Measurements from ENCODE around the gene ZNF367.
"Not testable (repeated sequence)": the region's sequence is repeated elsewhere in the genome, so short reads cannot be mapped to it uniquely, and the experiment has no call there.

Gene ZNF367

GRCh38 chr9:96361668-96362067 lies 56.5 kb downstream of the ZNF367 start:
- TF ChIP-seq, protein P1, sequence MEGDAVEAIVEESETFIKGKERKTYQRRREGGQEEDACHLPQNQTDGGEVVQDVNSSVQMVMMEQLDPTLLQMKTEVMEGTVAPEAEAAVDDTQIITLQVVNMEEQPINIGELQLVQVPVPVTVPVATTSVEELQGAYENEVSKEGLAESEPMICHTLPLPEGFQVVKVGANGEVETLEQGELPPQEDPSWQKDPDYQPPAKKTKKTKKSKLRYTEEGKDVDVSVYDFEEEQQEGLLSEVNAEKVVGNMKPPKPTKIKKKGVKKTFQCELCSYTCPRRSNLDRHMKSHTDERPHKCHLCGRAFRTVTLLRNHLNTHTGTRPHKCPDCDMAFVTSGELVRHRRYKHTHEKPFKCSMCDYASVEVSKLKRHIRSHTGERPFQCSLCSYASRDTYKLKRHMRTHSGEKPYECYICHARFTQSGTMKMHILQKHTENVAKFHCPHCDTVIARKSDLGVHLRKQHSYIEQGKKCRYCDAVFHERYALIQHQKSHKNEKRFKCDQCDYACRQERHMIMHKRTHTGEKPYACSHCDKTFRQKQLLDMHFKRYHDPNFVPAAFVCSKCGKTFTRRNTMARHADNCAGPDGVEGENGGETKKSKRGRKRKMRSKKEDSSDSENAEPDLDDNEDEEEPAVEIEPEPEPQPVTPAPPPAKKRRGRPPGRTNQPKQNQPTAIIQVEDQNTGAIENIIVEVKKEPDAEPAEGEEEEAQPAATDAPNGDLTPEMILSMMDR (IDR thresholded peaks at IDR 0.05; ENCODE audit: low read depth, low read length, missing control alignments): no peak
- no peak overlapping the region for H3K4me3 ChIP-seq (ENCODE audit: low read depth, low read length)

GRCh38 chr9:96360976-96361375 lies 57.2 kb downstream of the ZNF367 start:
- H3K4me3 ChIP-seq (ENCODE audit: low read depth, low read length): no peak overlapping the region
- no peak for DNase-seq (ENCODE audit: low read depth)
- TF ChIP-seq, protein P1 (IDR thresholded peaks at IDR 0.05; ENCODE audit: low read depth, low read length, missing control alignments): no peak

More at GRCh38 chr9:96361668-96362067, 56.5 kb downstream of the ZNF367 start:
- no peak for DNase-seq (ENCODE audit: low read depth)

- not testable (repeated sequence) for H3K4me3 ChIP-seq (ENCODE audit: low read depth, low read length); DNase-seq (ENCODE audit: low read depth)
These were observed 57.6 kb downstream of the ZNF367 start for GRCh38 chr9:96360523-96360922.

- no peak overlapping the region for H3K4me3 ChIP-seq (ENCODE audit: low read depth, low read length)
- DNase-seq (ENCODE audit: low read depth): no peak
- TF ChIP-seq, protein P1 (IDR thresholded peaks at IDR 0.05; ENCODE audit: low read depth, low read length, missing control alignments): no peak
These were observed 67.3 kb downstream of the ZNF367 start for GRCh38 chr9:96350866-96351265.

GRCh38 chr9:96348261-96348660 lies 69.9 kb downstream of the ZNF367 start:
- TF ChIP-seq, protein P1 (IDR thresholded peaks at IDR 0.05; ENCODE audit: low read depth, low read length, missing control alignments): no peak
- no peak overlapping the region for H3K4me3 ChIP-seq (ENCODE audit: low read depth, low read length)
- DNase-seq (ENCODE audit: low read depth): no peak

DNA sequence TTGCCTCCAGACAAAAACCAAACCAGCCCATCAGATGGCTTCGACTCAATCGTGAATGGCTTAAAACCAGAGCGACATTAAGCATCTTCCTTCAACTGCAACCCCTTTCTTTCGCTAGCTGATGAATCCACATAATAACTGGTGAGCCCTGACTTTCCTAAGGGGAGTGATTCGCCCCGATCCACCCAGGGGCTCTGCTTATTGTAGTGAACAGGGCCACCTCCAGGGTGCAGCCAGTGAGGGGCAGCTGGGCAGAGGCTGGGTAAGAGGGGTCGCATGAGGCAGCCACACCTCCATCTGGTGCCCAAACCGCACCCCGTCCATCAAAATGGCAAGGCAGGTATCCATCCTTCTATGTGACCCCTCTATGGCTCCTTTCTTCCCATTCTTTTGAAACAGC lies 72.6 kb downstream of the ZNF367 start:
- H3K4me3 ChIP-seq (ENCODE audit: low read depth, low read length): no peak overlapping the region
- TF ChIP-seq, protein P1 (IDR thresholded peaks at IDR 0.05; ENCODE audit: low read depth, low read length, missing control alignments): no peak
- no peak for DNase-seq (ENCODE audit: low read depth)

GRCh38 chr9:96344458-96345180 lies 73.6 kb downstream of the ZNF367 start:
- H3K4me3 ChIP-seq (ENCODE audit: low read depth, low read length): no peak overlapping the region
- no peak for DNase-seq (ENCODE audit: low read depth)
- TF ChIP-seq, protein P1 (IDR thresholded peaks at IDR 0.05; ENCODE audit: low read depth, low read length, missing control alignments): no peak

All from GM12864 (cell line).